NCI-H1694 treated with DMSO at 0.1 percent for 48 hours (cell line): ENCODE data around the gene CHD9.
"Not testable (repeated sequence)": the region's sequence is repeated elsewhere in the genome, so short reads cannot be mapped to it uniquely, and the experiment has no call there.

Experiments
- DNase-seq: peaks from one replicate; lab custom pipeline; 2025; lab: John Stamatoyannopoulos, UW

The CHD9 gene

GRCh38 chr16:53054670-53055485 lies at the start of gene CHD9:
Gene CHD9, plus strand, starts transcription at chr16:53054991. Its CDS starts 101,099 bp downstream, at chr16:53156090.
- DNase-seq, result peak; percentile 75

GRCh38 chr16:53007095-53007494 lies 47.7 kb upstream of the CHD9 start:
- no peak for DNase-seq

GRCh38 chr16:53014287-53014686 lies 40.5 kb upstream of the CHD9 start:
- no peak for DNase-seq

GRCh38 chr16:53018834-53019416 lies 35.9 kb upstream of the CHD9 start:
- DNase-seq, result no peak

GRCh38 chr16:53022374-53022773 lies 32.4 kb upstream of the CHD9 start:
- peak; percentile 40 for DNase-seq

GRCh38 chr16:53024045-53024444 lies 30.7 kb upstream of the CHD9 start:
- DNase-seq, result no peak

GRCh38 chr16:53029971-53030370 lies 24.8 kb upstream of the CHD9 start:
- no peak for DNase-seq

GRCh38 chr16:53031323-53031942 lies 23.4 kb upstream of the CHD9 start:
- no peak for DNase-seq

GRCh38 chr16:53034306-53034705 lies 20.5 kb upstream of the CHD9 start:
- no peak for DNase-seq

- DNase-seq, result no peak
Observed at GRCh38 chr16:53035176-53035942, 19.4 kb upstream of the CHD9 start.

- no peak for DNase-seq
Observed at GRCh38 chr16:53036066-53036465, 18.7 kb upstream of the CHD9 start.

GRCh38 chr16:53036711-53037110 lies 18.1 kb upstream of the CHD9 start:
- not testable (repeated sequence) for DNase-seq

GRCh38 chr16:53040788-53041187 lies 14.0 kb upstream of the CHD9 start:
- DNase-seq, result no peak

GRCh38 chr16:53041320-53042051 lies 13.3 kb upstream of the CHD9 start:
- DNase-seq, result no peak

GRCh38 chr16:53042235-53042701 lies 12.5 kb upstream of the CHD9 start:
- no peak for DNase-seq

GRCh38 chr16:53043428-53043831 lies 11.4 kb upstream of the CHD9 start:
- no peak for DNase-seq

- DNase-seq, result no peak
Observed at GRCh38 chr16:53043986-53044601, 10.7 kb upstream of the CHD9 start.

GRCh38 chr16:53045341-53046220 lies 9.2 kb upstream of the CHD9 start:
- DNase-seq, result no peak

- DNase-seq, result not testable (repeated sequence)
Observed at GRCh38 chr16:53047515-53047914, 7.3 kb upstream of the CHD9 start.
